ENCODE measurements around the gene MS4A4E.
"Not testable (repeated sequence)": the region's sequence is repeated elsewhere in the genome, so short reads cannot be mapped to it uniquely, and the experiment has no call there.

Gene MS4A4E

DNA sequence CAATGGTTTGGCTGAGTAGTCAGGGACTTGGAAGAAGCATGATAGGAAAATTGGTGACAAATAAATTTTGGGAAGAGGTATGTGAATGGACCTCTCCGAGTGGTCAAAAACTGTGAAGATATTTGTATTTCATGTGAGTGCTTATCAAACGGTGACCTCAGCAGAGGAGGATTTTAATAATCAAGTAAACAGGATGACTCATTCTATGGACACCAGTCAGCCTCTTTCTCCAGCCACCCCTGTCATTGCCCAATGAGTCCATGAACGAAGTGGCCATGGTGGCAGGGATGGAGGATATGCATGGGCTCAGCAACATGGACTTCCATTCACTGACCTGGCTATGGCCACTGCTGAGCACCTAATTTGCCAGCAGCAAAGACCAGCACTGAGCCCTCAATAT, 21.2 kb downstream of the MS4A4E start:
- DNase-seq (ENCODE audit: low read depth in 2 of 2): no peak

DNA sequence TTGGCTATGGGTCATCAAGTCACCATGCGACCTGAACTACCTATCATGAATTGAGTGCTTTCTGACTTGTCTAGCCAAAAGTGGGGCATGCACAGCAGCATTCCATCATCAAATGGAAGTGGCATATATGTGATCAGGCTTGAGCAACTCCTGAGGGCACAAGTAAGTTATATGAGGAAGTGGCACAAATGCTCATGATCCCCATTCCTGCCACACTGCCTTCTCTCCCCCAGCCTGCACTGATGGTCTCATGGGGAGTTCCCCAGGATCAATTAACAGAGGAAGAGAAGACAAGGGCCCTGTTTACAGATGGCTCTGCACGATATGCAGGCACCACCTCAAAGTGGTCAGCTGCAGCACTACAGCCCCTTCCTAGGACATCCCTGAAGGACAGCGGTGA, 21.8 kb downstream of the MS4A4E start:
- DNase-seq (ENCODE audit: low read depth in 2 of 2): no peak

DNA sequence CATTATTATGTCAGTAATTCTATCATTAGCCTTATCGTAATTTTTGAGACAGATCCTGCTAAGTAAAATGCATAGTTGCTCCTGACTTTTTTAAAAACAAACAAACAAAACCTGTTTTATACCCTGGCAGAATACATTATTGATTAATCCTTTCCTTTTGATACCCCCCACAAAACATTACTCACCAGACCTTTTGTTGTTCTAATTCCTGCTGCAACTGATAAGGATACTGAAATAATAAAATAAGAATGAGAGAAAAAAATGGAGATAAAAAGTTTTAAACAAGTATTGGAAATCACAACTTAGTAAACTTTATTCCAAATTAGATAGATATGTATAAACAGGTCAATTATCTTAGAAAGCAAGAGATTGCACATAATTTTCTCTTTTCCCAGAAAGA, 28.6 kb downstream of the MS4A4E start:
- no peak for DNase-seq (ENCODE audit: low read depth in 2 of 2)

DNA sequence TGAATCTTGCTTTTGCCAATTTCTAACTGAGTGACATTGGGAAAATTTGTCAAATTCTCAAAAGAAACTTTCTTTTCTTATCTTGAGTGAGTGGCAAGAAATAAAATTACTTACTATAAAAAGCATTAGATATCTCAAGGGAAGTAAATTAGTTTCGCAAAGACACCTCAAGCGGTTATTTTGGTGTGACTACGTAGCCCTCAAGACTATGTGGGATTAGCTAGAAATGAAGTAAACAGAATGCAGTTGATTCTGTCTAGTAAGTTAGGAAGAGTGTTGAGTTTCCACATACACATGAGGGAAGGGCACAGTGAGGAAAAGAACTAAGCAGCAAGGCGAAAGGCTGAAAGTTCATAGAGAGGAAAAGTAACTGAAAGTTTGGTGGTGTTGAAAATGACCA, 31.7 kb downstream of the MS4A4E start:
- DNase-seq (ENCODE audit: low read depth in 2 of 2): no peak

DNA sequence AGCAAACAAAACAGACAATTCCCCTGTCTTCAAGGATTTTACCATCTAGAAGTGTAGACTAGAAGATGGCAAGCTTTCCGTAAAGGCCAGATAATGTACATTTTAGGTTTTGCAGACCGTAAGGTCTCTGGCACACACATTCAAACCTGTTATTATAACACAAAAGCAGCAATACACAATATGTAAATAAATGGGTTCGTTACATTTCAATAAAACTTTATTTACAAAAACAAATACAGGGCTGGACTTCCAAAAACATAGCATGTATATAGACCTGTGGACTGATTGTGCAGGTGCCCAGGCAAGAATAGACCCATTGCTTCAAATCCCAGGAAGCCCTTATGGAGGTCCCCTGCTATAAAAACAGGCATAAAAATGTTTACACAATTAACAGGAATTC, 33.0 kb downstream of the MS4A4E start:
- DNase-seq (ENCODE audit: low read depth in 2 of 2): no peak

DNA sequence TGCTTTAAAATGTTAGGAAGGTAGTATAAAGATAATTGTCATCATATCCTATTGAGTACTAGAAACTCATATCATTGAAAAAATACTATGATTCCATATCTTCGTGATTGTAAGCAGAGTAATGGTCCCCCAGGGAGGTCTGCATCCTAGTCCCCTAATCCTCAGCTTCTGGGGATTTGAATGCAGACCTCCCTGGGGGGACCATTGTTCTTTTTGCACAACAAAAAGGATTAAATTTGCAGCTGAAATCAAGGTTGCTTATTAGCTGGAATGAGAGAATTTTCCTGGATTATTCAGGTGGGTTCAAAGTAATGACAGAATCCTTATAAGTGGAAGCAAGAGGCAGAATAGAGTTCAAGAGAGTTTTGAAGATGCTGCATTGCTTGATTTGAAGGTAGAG, 34.0 kb downstream of the MS4A4E start:
- no peak for DNase-seq (ENCODE audit: low read depth in 2 of 2)

DNA sequence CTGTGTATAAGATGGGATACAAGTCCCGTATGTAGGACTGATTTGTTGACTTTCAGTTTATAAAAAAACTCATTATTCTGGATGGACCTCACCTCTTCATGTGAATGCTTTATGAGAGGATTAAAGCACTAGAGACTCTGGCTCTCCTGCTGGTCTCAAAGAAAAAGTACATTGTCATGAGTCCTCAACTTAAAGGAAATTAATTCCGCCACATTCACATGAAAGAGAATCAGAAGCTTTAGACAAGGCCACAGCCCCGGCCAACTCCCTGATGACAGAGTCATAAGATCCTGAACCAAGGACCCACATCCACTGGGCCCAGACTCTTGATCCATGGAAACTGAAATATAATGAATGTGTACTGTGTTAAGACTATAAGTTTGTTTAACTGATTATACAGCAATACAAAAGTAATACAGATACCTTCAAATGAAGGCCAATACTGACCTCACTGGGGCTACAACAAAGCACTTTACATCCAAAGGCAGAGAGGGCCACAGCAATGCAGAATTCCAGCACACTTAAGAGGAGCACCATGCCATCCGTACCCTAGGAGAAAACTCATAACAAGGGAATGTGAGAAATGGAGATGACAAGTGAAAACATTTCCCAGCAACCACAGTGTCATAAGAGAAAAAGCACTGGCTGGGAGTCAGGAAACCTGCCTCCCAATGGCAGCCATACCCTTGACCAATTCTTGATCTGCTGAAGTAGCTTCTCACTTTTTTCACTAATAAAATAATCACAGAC, 34.6 kb downstream of the MS4A4E start:
- no peak for DNase-seq (ENCODE audit: low read depth in 2 of 2)

DNA sequence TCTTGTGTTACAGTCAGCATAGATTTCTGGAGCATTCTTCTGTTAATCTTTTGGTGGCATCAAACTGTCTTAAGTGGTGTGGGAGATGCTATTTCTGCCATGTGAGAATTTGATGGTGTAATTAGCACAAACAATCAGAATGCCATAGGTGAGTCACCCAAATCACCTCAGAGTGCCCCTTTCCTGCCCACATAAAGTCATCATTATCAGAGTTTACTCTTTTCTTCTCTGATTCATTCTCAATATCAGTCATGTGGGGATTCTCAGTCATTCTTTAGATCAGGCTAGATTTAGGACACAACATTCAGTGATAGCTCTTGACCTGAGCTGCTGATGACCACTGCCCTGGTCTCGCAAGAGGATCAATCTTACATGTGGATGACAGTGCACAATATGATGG, 36.3 kb downstream of the MS4A4E start:
- no peak for DNase-seq (ENCODE audit: low read depth in 2 of 2)

DNA sequence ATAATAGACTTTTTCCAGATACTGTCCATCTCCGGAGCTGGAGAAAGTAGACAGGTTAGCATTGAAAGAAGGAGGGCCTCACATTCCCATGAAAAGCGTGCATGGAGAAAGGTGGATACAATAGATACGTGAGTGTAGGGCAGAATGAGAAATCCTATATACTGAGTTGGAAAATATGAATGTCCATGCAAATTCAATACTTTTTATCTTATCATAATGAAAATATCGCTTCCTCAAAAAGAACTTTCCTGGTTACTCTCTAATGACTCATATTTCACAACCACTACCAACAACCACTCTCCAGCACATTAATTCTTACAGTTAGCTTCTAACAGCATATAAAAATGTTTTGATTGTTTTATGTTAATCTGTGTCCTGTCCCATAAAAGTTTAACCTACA, 38.0 kb downstream of the MS4A4E start:
- DNase-seq (ENCODE audit: low read depth in 2 of 2): no peak

DNA sequence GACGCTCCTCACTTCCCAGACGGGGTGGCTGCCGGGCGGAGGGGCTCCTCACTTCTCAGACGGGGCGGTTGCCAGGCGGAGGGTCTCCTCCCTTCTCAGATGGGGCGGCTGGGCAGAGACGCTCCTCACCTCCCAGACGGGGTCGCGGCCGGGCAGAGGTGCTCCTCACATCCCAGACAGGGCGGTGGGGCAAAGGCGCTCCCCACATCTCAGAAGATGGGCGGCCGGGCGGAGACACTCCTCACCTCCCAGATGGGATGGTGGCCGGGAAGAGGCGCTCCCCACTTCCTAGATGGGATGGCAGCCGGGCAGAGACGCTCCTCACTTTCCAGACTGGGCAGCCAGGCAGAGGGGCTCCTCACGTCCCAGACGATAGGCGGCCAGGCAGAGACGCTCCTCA, 41.6 kb downstream of the MS4A4E start:
- not testable (repeated sequence) for DNase-seq (ENCODE audit: low read depth in 2 of 2)

DNA sequence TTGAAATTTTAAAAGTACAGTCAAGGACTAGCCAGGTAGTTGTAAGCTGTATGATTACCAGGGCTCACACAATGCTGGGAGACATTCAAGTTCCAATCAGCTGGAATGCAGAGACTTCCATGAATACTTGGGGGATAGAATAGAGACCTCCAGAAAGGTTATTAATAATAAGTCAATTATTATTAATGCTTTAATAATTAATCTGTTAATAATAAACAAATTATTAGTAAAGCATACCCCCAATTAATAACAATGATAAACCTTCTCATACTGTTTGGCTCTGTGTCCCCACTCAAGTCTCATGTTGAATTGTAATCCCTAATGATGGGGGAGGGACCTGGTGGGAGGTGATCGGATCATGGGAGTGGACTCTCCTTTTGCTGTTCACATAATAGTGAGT, 45.5 kb downstream of the MS4A4E start:
- no peak for DNase-seq (ENCODE audit: low read depth in 2 of 2)

DNA sequence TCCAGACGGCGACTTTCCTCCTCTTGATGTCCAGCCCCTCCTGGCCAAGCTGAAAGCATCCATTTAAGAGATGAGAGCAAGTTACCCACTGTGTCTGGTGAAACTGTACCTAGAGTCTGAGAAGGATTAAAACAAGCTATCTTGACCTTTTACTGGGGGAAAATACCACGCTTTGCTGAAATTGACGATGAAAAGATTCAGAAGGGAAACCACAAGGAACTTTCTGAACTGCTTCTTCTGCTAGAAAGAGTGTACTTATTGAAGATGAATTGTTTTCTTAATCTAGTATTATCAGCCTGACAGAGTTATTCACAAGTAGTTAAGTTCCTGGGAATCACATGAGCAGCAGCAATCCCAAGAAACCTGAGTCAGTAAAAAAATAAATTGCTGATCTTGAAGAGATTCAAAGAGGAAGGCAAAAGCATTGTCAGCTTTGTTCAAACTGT, 47.0 kb downstream of the MS4A4E start:
- DNase-seq (ENCODE audit: low read depth in 2 of 2): no peak

DNA sequence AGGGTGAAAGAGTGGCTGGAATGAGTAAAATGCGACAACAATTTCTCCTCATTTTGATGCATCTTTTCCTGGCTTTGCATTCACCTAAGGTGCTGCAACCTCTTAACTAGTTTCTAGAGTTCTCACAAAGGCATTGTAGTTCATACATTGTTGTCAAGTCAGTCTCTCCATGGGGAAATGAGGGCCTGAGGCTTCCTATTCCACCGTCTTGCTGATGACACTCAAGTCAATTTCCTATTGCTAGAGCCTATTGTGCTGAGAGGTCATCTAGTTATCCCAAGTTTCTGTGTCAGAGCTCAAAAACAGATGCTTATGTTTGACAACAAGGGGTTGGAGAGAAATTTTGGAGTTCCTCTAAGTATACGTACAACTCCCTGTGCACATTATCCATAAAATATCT, 48.4 kb downstream of the MS4A4E start:
- DNase-seq (ENCODE audit: low read depth in 2 of 2): no peak

DNA sequence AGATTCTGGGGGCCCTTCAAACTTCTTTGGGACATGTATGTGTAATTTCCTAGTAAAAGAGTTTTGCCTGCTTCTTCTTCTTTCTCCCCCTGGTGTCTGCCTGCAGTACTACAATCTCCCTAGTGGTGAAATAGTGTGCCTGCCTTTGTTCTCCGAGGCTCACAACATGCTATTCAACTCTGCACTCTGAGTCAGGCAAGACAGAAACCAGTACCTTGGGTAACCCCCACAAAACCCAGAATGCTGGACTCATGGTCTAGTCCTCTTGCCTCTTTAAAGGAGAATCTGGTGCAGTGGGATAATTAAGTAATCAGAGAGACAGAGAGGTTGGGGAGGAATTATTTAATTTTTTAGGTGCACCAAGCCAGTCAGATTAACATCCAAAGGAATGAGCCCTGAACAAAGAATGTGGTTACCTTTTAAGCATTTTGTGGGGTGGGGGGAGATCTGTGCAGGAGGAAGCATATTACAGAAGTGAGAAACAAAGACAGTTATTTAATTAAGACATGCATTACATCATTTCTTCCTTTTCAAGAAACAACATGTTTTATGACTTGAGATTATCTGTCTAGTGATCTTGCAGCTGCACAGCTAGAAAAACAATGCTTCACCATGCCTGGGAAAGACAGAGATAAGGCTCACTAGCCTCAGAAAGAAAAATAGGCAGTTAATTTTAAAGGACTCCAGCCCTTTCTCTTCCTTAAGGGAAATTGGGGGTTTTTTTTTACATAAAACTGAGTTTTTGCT, 49.1 kb downstream of the MS4A4E start:
- DNase-seq (ENCODE audit: low read depth in 2 of 2): peak; percentile 43 to 59

DNA sequence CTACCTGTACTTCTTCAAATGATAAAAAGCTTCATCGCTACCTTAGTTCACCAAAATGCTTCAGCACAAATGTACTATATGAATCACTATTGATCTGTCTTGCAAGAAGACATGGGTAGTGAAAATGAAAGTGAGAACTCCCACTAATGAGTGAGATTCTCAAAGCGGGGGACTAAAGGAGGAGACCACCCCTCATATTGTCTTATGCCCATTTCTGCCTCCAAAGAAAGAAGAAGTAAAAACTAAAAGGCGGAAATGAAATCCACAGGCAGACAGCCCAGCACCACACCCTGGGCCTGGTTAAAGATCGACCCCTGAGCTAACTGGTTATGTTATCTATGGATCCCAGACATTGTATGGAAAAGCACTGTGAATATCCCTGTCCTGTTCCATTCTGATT, 50.4 kb downstream of the MS4A4E start:
- DNase-seq (ENCODE audit: low read depth in 2 of 2): not testable (repeated sequence)

DNA sequence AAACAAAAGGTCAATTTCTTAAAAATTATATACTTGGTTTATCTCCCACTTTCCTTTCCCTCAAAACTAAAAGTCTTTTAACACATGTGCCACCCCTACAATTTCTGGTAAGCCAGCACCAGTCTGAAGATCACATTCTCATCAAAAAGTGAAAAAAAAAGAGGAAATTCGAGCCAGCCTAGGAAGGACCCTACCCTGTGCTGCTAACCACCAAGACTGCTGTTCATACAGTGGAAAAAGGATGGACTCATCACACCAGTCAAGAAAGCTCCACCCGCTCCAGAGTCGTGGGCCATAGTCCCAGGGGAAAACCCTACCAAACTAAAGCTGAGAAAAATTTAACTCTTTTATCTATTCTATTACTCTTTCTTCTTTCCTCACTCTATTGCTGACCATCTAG, 54.5 kb downstream of the MS4A4E start:
- not testable (repeated sequence) for DNase-seq (ENCODE audit: low read depth in 2 of 2)

DNA sequence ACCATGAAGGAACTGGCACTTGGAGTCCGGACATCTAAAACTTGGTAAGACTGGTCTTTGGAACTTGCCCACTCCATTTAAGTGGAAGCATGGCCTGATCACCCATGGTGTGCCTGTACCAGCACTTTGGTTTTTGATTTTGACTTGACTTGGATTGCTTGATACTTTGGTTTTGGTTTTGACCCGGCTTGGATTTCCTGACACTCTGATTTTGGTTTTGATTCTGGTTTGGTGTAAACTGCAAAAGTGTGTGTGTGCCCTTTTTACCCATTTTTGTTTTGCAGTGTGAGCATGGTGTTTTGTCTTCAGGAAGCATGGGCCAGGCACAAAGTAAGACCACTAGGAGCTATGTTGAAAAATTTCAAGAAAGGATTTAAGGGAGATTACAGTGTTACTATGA, 56.8 kb downstream of the MS4A4E start:
- DNase-seq (ENCODE audit: low read depth in 2 of 2): not testable (repeated sequence)

DNA sequence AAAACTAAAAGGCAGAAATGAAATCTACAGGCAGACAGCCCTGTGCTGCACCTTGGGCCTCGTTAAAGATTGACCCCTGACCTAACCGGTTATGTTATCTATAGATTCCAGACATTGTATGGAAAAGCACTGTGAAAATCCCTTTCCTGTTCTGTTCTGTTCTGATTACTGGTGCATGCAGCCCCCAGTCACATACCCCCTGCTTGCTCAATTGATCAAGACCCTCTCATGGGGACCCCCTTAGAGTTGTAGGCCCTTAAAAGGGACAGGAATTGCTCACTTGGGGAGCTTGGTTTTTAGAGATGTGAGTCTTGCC, 57.5 kb downstream of the MS4A4E start:
- DNase-seq (ENCODE audit: low read depth in 2 of 2): not testable (repeated sequence)

DNA sequence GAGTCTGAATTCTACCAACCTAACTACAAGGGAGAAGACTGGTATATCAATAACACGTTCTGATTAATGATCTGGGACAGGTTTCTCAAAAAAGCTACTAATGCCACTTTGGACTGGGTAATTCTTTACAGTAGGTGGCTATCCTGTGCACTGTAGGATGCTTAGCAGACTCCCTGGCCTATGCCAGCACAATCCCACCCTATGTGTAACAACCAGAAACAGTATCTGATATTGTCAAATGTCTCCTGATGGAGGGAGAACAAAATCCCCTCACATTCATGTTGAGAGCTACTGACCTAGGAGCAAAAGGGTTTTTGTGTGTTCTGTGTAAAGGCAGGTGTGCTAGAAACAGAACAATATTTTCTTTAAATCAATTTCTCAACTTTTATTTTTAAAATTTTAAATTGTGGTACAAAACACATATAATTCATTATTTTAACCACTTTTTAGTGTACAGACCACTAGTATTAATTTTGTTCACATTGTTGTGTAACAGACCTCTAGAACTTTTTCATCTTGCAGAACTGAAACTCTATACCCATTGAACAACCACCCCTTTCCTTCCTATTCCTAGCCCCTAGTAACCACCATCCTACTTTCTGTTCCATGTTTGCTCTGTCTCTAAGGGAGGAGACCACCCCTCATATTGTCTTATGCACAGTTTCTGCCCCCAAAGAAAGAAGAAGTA, 58.0 kb downstream of the MS4A4E start:
- no peak for DNase-seq (ENCODE audit: low read depth in 2 of 2)

DNA sequence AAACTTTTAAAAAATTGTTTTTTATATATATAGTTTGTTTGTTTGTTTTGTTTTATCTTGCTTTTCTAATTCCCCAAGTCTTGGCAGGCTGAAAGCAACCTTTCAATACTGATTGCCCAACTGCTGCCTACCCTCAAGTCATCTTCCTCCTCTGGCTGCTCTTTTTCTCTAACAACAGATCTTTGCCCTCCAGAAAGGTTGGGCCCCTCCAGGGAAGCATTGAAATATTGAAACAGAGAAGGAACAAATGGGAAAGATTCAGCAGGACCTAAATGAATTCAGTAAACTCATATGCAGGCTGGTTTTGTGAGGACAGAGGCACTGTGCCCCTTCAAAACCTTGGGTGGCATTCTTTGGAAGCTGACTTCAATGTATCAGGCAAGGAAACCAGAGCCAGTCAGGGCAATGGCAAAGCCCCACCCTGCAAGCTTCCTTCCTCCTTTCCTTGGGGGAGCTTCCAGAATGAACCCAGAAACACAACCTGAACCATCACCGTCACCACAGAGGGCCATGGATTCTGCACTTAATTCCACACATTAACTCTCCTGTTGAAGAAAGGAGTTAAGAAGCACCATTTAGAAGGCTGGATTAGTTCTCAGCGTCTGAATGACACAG, 59.2 kb downstream of the MS4A4E start:
- DNase-seq (ENCODE audit: low read depth in 2 of 2): no peak

DNA sequence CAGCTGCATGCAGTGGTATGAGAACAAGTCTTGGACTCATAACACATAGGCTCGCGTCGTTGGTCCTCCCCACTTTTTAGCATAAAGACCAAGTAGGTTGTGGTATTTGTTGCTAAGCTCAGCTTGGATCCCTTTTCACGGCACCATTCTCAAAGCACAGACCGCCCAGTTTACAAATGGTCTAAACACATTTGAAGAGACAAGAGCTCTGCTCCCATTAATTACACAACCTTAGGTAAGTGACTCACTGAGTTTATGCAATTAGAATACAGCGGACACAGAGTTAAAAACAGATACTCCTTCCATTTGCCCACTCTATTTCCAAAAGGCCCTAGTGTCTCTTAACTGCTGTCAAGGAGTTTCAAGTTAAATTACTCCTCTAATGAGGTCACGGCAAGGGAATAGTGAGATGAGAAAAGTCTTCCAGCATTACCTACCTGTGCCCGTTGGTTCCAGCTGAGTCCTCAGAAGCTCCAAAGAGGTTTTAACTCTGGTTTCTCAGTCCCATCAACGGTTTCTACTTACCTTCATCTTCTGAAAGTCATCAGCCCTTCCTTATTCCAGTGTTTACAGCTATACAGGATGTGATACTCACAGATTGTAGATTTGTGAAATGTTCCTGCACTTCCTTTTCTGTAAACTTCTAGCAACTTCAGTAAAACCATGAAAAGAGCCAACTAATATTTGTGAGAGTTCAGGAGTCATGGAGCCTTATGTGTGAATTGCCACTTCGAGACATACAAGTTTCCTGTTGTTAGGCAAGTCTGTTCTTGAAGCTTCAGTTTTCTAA, 60.2 kb downstream of the MS4A4E start, which contains the start of gene MS4A6A:
MS4A6A (minus strand) TSS at position 543 of the 790 bp plus-strand sequence. CDS start 1,356 bp downstream, outside the sequence.
- no peak for DNase-seq (ENCODE audit: low read depth in 2 of 2)

DNA sequence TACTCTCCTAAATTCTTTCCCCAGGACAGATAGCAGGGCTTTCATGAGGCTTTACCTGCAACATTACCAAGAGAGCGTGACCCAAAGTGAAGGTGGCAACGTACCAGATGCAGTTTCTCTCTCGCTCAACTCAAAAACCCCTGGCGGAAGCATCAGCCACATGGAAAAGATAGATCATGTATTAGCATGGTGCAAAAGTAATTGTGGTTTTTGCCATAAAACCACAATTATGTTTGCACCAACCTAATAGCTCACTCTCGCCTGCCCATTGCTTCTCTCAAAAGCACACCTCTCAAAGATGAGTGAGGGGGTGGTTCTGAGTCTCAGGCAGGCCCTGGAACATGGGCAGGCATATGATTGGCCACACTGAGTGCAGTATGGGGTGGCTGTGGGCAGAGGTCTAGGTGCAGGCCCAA, 67.1 kb downstream of the MS4A4E start:
- DNase-seq (ENCODE audit: low read depth in 2 of 2): no peak
